DOHH2 (cell line): Measurements from ENCODE around the gene CDS2.

ENCODE experiments used
- CTCF ChIP-seq: fragments of 200-600 bp; sonication (generic); IDR thresholded peaks from one replicate; pipeline ENCODE4 v1.5.1; 2014; ENCODE audit warnings: antibody characterized with exemption, mild to moderate bottlenecking, low read depth, low read length; ENCODE audit not compliant: poor library complexity, severe bottlenecking
- EZH2phosphoT487 ChIP-seq: fragments of 200-600 bp; sonication (generic); IDR thresholded peaks from 2 replicates; pipeline ENCODE4 v1.6.1; 2017; ENCODE audit warnings: borderline replicate concordance, mild to moderate bottlenecking, antibody characterized with exemption, low read length, moderate library complexity, mixed read lengths

DNA sequence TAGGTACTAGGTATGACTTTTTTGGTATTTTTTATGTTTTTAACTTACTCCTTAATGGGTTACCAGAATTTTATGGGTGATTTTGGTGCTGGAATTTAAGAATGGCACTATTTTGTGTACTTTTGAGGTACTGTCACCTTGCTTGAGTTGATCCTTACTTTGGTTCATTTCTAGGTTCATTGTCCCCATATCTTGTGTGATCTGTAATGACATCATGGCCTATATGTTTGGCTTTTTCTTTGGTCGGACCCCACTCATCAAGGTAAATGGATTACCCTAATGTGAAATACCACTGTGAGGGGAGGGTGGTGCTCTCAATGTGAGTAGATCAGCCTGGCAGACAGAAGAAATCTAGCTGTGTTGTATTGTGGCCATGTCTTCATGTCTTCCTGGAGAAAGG, 57.9 kb downstream of the CDS2 start:
- TF ChIP-seq CTCF (no peak), EZH2phosphoT487 (no peak)
